AG04450 (cell line): ENCODE measurements around the gene ANKS3. TPM values are rescaled to one million over a fixed set of nuclear protein-coding genes. Genes with fewer than 3 reads are reported as not detected.
"Not testable (repeated sequence)": the region's sequence is repeated elsewhere in the genome, so short reads cannot be mapped to it uniquely, and the experiment has no call there.

Experiments used
- CTCF ChIA-PET: fragments of 300-600, 350-600 bp; formaldehyde crosslinking; extraction: SDS; loops from one replicate; lab custom pipeline; 2022; ENCODE audit warnings: antibody characterized with exemption, inconsistent platforms; lab: Charles Lee
- POLR2A ChIA-PET: fragments of 350-600 bp; formaldehyde crosslinking; extraction: SDS; loops from one replicate; lab custom pipeline; 2021; ENCODE audit warnings: antibody characterized with exemption, inconsistent platforms; lab: Yijun Ruan, JAX
- DNase-seq: peaks from one replicate; pipeline ENCODE4 v3.0.0-alpha.2; 2011; ENCODE audit warnings: low read depth, low spot score
- H3K27ac ChIP-seq: one replicate; pipeline ENCODE4 v1.5.1; 2012; ENCODE audit warnings: low read depth, low read length, control low read depth
- H3K27me3 ChIP-seq: one replicate; pipeline ENCODE4 v1.6.0; 2012; ENCODE audit warnings: low read length; ENCODE audit not compliant: control insufficient read depth, insufficient read depth
- H3K4me3 ChIP-seq: 2 replicates; pipeline ENCODE4 v1.5.1; 2011; ENCODE audit warnings: mild to moderate bottlenecking, low read depth, low read length, control low read depth
- H3K9me3 ChIP-seq: 2 replicates; pipeline ENCODE4 v1.5.1; 2012; ENCODE audit warnings: low read length; ENCODE audit not compliant: control insufficient read depth, insufficient read depth
- CTCF ChIP-seq: IDR thresholded peaks from 2 replicates; pipeline ENCODE4 v1.5.1; 2011; ENCODE audit warnings: low read depth, low read length, control low read depth, inconsistent platforms
- polyA plus RNA-seq: library from polyadenylated mRNA; depleted of rRNA; stranded (reverse); fragments of >200 nt; gene quantifications from 2 replicates; pipeline ENCODE4 v1.2.3, GENCODE V29; 2011

ANKS3 gene
- polyA plus RNA-seq, 1 experiment = 14.0 TPM

- H3K27ac ChIP-seq = no peak overlapping the region
- no peak for DNase-seq
- TF ChIP-seq CTCF = no peak
- H3K27me3 ChIP-seq = no peaks in the 10 kb centered on the region
- ChIA-PET CTCF (no interaction called here), POLR2A (no interaction called here)
- H3K9me3 ChIP-seq = peaks cover 14% of the 10 kb centered on the region; the same call in 1 of the 2 replicates
- H3K4me3 ChIP-seq = no peak overlapping the region
These were observed 82.2 kb downstream of the ANKS3 start for GRCh38 chr16:4651827-4652226.

- CTCF ChIA-PET = interaction anchor here (0.5 to 1.4 kb wide), 8 partner anchors 9 to 25 kb away, joined by 3 to 7 read pairs (median 4); no protein-coding TSS in a partner anchor
- H3K27ac ChIP-seq, DNase-seq, H3K4me3 ChIP-seq, H3K27me3 ChIP-seq, POLR2A ChIA-PET: not testable (repeated sequence)
- peak; percentile 63 for TF ChIP-seq CTCF
- peaks cover 20% of the 10 kb centered on the region; the same call in 1 of the 2 replicates for H3K9me3 ChIP-seq
These were observed 83.5 kb downstream of the ANKS3 start for GRCh38 chr16:4650443-4651074.

- peaks cover 20% of the 10 kb centered on the region; the same call in 1 of the 2 replicates for H3K9me3 ChIP-seq
- H3K27ac ChIP-seq = no peak overlapping the region
- CTCF ChIA-PET = interaction anchor here (0.6 to 1.4 kb wide), 7 partner anchors 10 to 24 kb away, joined by 3 to 7 read pairs (median 4); no protein-coding TSS in a partner anchor
- no peak for DNase-seq
- POLR2A ChIA-PET = no interaction called here
- H3K4me3 ChIP-seq = no peak overlapping the region
- H3K27me3 ChIP-seq = no peaks in the 10 kb centered on the region
- no peak for TF ChIP-seq CTCF
These were observed 84.2 kb downstream of the ANKS3 start for GRCh38 chr16:4649744-4650442.

- no peak for TF ChIP-seq CTCF
- Histone ChIP-seq H3K27ac (no peak overlapping the region), H3K4me3 (no peak overlapping the region), H3K27me3 (no peaks in the 10 kb centered on the region), H3K9me3 (peaks cover 20% of the 10 kb centered on the region; the same call in 1 of the 2 replicates)
- POLR2A ChIA-PET = no interaction called here
- no peak for DNase-seq
- CTCF ChIA-PET = interaction anchor here (0.5 to 1.2 kb wide), 2 partner anchors 14 to 64 kb away, joined by 3 to 5 read pairs; no protein-coding TSS in a partner anchor
These were observed 85.2 kb downstream of the ANKS3 start for GRCh38 chr16:4648917-4649316.

GRCh38 chr16:4647644-4647980 is 86.5 kb downstream of the ANKS3 start:
- CTCF ChIA-PET = no interaction called here
- peaks cover 20% of the 10 kb centered on the region; the same call in 1 of the 2 replicates for H3K9me3 ChIP-seq
- no peak for DNase-seq
- POLR2A ChIA-PET = no interaction called here
- no peak for TF ChIP-seq CTCF
- H3K27ac ChIP-seq = no peak overlapping the region
- no peak overlapping the region for H3K4me3 ChIP-seq
- no peaks in the 10 kb centered on the region for H3K27me3 ChIP-seq
